H1 (cell line): ENCODE measurements around the gene KDR. TPM values are rescaled to one million over a fixed set of nuclear protein-coding genes. Genes with fewer than 3 reads are reported as not detected.
A peak's percentile ranks its signal among the peaks of the same experiment; 100 is the strongest.

ENCODE experiments used
- CTCF ChIA-PET: fragments of 300-600 bp; sonication (Branson Sonifier 250); formaldehyde crosslinking; loops from one replicate; lab custom pipeline; 2021; ENCODE audit not compliant: partially characterized antibody; lab: Charles Lee
- POLR2A ChIA-PET: fragments of 300-600 bp; sonication (Branson Sonifier 250); formaldehyde crosslinking; loops from one replicate; lab custom pipeline; 2021; ENCODE audit warnings: inconsistent platforms; ENCODE audit not compliant: partially characterized antibody; lab: Charles Lee
- DNase-seq, 2 experiments: peaks; one replicate each; pipeline versions ENCODE4 v3.0.0 to v3.0.0-alpha.2; 2010 to 2022; ENCODE audit warnings: low spot score in 2 of 2, low read depth in 1 of 2, mixed read lengths in 1 of 2
- FAIRE-seq: peaks from 2 replicates; lab custom pipeline; 2011; peaks lifted over from hg19 to GRCh38; lab: Jason Lieb, UNC
- H2AFZ ChIP-seq: 2 replicates; pipeline ENCODE4 v1.8.1; 2012; ENCODE audit warnings: low read length, inconsistent platforms
- H2AK5ac ChIP-seq: 2 replicates; pipeline ENCODE4 v1.6.1; 2013; ENCODE audit warnings: low read depth, low read length
- H2BK120ac ChIP-seq: replicated peaks from 2 replicates; pipeline ENCODE3; 2013; ENCODE audit warnings: low read depth, low read length, inconsistent platforms
- H2BK12ac ChIP-seq: 2 replicates; pipeline ENCODE4 v1.6.1; 2013; ENCODE audit warnings: low read depth, low read length
- H2BK15ac ChIP-seq: 2 replicates; pipeline ENCODE4 v1.6.1; 2013; ENCODE audit warnings: low read length
- H2BK20ac ChIP-seq: 2 replicates; pipeline ENCODE4 v1.6.1; 2013; ENCODE audit warnings: low read length
- H2BK5ac ChIP-seq: 2 replicates; pipeline ENCODE4 v1.6.1; 2013; ENCODE audit warnings: low read depth, low read length
- H3K14ac ChIP-seq: 2 replicates; pipeline ENCODE4 v1.6.1; 2013; ENCODE audit warnings: inconsistent platforms; ENCODE audit not compliant: insufficient read length
- H3K18ac ChIP-seq: 2 replicates; pipeline ENCODE4 v1.6.1; 2013; ENCODE audit warnings: low read length; ENCODE audit errors: extremely low read depth
- H3K23ac ChIP-seq: 2 replicates; pipeline ENCODE4 v1.6.1; 2013; ENCODE audit warnings: inconsistent platforms; ENCODE audit not compliant: insufficient read length
- H3K23me2 ChIP-seq: 2 replicates; pipeline ENCODE4 v1.6.1; 2013; ENCODE audit warnings: low read depth, low read length
- H3K27ac ChIP-seq: 2 replicates; pipeline ENCODE4 v1.6.1; 2011; ENCODE audit warnings: low read depth, low read length, inconsistent platforms
- H3K27me3 ChIP-seq, 4 experiments: replicated peaks in 1 of 4; 1 replicate in 1 of 4; 2 replicates in 3 of 4; pipeline versions ENCODE4 v1.6.1 to v1.8.1; 2011 to 2013; ENCODE audit warnings: low read length in 3 of 4, mild to moderate bottlenecking in 3 of 4, inconsistent platforms in 2 of 4, mixed read lengths in 2 of 4, moderate library complexity in 1 of 4; ENCODE audit not compliant: control insufficient read depth in 3 of 4, insufficient read depth in 3 of 4; ENCODE audit errors: extremely low read depth in 1 of 4
- H3K36me3 ChIP-seq, 4 experiments: 2 replicates each; pipeline versions ENCODE4 v1.6.1 to v1.8.1; 2011 to 2013; ENCODE audit warnings: mild to moderate bottlenecking in 4 of 4, low read length in 3 of 4, moderate library complexity in 2 of 4, control low read depth in 1 of 4, inconsistent platforms in 1 of 4; ENCODE audit not compliant: insufficient read depth in 4 of 4, control insufficient read depth in 2 of 4
- H3K4ac ChIP-seq: replicated peaks from 2 replicates; pipeline ENCODE3; 2013; ENCODE audit warnings: low read length, low read depth, mixed read lengths, inconsistent platforms; ENCODE audit not compliant: insufficient read length
- H3K4me1 ChIP-seq, 4 experiments: replicated peaks in 1 of 4; 1 replicate in 1 of 4; 2 replicates in 3 of 4; pipeline versions ENCODE4 v1.6.1 to v1.8.1; 2011 to 2013; ENCODE audit warnings: low read length in 3 of 4, inconsistent platforms in 2 of 4, mixed read lengths in 1 of 4; ENCODE audit not compliant: insufficient read depth in 4 of 4, control insufficient read depth in 3 of 4
- H3K4me2 ChIP-seq, 2 experiments: 2 replicates each; pipeline versions ENCODE4 v1.6.1 to v1.8.1; 2011 to 2013; ENCODE audit warnings: low read depth in 2 of 2, low read length in 2 of 2, control low read depth in 1 of 2, inconsistent platforms in 1 of 2, mild to moderate bottlenecking in 1 of 2; ENCODE audit not compliant: insufficient read depth in 1 of 2
- H3K4me3 ChIP-seq, 4 experiments: fragments of 200-600, 300-600 bp in 1 of 4; sonication (generic), shearing (Covaris generic), sonication (Bioruptor Twin) in 1 of 4; 2 replicates each; pipeline versions ENCODE4 v1.5.1 to v1.8.1; 2011 to 2016; ENCODE audit warnings: low read length in 4 of 4, low read depth in 3 of 4, control low read depth in 2 of 4, inconsistent platforms in 2 of 4, mild to moderate bottlenecking in 2 of 4, mixed read lengths in 1 of 4, moderate library complexity in 1 of 4; ENCODE audit not compliant: insufficient read depth in 2 of 4; ENCODE audit errors: extremely low read depth in 1 of 4
- H3K56ac ChIP-seq: replicated peaks from 2 replicates; pipeline ENCODE3; 2013; ENCODE audit warnings: low read depth, mild to moderate bottlenecking, mixed read lengths, low read length, inconsistent platforms; ENCODE audit not compliant: insufficient read length
- H3K79me1 ChIP-seq: 2 replicates; pipeline ENCODE4 v1.6.1; 2013; ENCODE audit warnings: low read depth, low read length, control low read depth
- H3K79me2 ChIP-seq, 2 experiments: 2 replicates each; pipeline versions ENCODE4 v1.6.1 to v1.8.1; 2012 to 2013; ENCODE audit warnings: low read length in 2 of 2, mild to moderate bottlenecking in 2 of 2, inconsistent platforms in 1 of 2; ENCODE audit not compliant: insufficient read depth in 2 of 2, control insufficient read depth in 1 of 2
- H3K9ac ChIP-seq, 4 experiments: replicated peaks in 1 of 4; 1 replicate in 1 of 4; 2 replicates in 3 of 4; pipeline versions ENCODE4 v1.6.1 to v1.8.1; 2011 to 2013; ENCODE audit warnings: low read depth in 3 of 4, low read length in 3 of 4, control low read depth in 2 of 4, mild to moderate bottlenecking in 2 of 4, moderate library complexity in 2 of 4, inconsistent platforms in 1 of 4; ENCODE audit errors: extremely low read depth in 1 of 4
- H3K9me3 ChIP-seq, 2 experiments: 2 replicates each; pipeline versions ENCODE4 v1.6.1 to v1.8.1; 2012 to 2013; ENCODE audit warnings: mild to moderate bottlenecking in 2 of 2, moderate library complexity in 2 of 2, control low read depth in 1 of 2, inconsistent platforms in 1 of 2, low read depth in 1 of 2, low read length in 1 of 2, mixed read lengths in 1 of 2; ENCODE audit not compliant: insufficient read depth in 2 of 2
- H4K20me1 ChIP-seq, 2 experiments: replicated peaks in 1 of 2; 2 replicates each; pipeline versions ENCODE3 to v1.8.1; 2011 to 2013; ENCODE audit warnings: inconsistent platforms in 2 of 2, low read length in 2 of 2, mild to moderate bottlenecking in 1 of 2; ENCODE audit not compliant: insufficient read depth in 2 of 2, control insufficient read depth in 1 of 2
- H4K5ac ChIP-seq: 2 replicates; pipeline ENCODE4 v1.6.1; 2013; ENCODE audit warnings: low read length, low read depth, mixed read lengths, inconsistent platforms; ENCODE audit not compliant: insufficient read length
- H4K8ac ChIP-seq: 2 replicates; pipeline ENCODE4 v1.8.0; 2013; ENCODE audit warnings: mild to moderate bottlenecking, moderate library complexity, low read length, inconsistent platforms; ENCODE audit not compliant: insufficient read depth; ENCODE audit errors: extremely low read depth
- H4K91ac ChIP-seq: replicated peaks from 2 replicates; pipeline ENCODE3; 2013; ENCODE audit warnings: low read length, mixed read lengths, inconsistent platforms; ENCODE audit not compliant: insufficient read length
- BACH1 ChIP-seq: IDR thresholded peaks from 2 replicates; pipeline ENCODE4 v1.6.1; 2012; ENCODE audit warnings: low read length, improper control_type of control experiment
- CBX8 ChIP-seq: fragments of 300-800, 300-1000 bp; sonication (generic); IDR thresholded peaks from 2 replicates; pipeline ENCODE4 v1.7.1; 2016; ENCODE audit warnings: low read depth, low read length, borderline replicate concordance
- CEBPB ChIP-seq: IDR thresholded peaks from 2 replicates; pipeline ENCODE4 v1.6.1; 2012; ENCODE audit warnings: low read depth, low read length
- CHD1 ChIP-seq: IDR thresholded peaks from 2 replicates; pipeline ENCODE4 v1.6.1; 2012; ENCODE audit warnings: low read depth, low read length, improper control_type of control experiment
- CREB1 ChIP-seq: IDR thresholded peaks from 2 replicates; pipeline ENCODE4 v1.6.1; 2012; ENCODE audit warnings: inconsistent platforms
- EP300 ChIP-seq, 2 experiments: IDR thresholded peaks; 1 replicate in 1 of 2; 2 replicates in 1 of 2; pipeline ENCODE4 v1.6.1; 2011 to 2012; ENCODE audit warnings: low read depth in 2 of 2, low read length in 2 of 2, mild to moderate bottlenecking in 2 of 2, borderline replicate concordance in 1 of 2, inconsistent platforms in 1 of 2, moderate library complexity in 1 of 2
- HDAC2 ChIP-seq, 2 experiments: fragments of 300-600 bp in 1 of 2; sonication (generic) in 1 of 2; IDR thresholded peaks; 2 replicates each; pipeline ENCODE4 v1.6.1; 2011 to 2012; ENCODE audit warnings: low read depth in 2 of 2, low read length in 2 of 2, mild to moderate bottlenecking in 2 of 2, moderate library complexity in 2 of 2, borderline replicate concordance in 1 of 2, inconsistent platforms in 1 of 2
- JUND ChIP-seq: IDR thresholded peaks from 2 replicates; pipeline ENCODE4 v1.6.1; 2011; ENCODE audit warnings: mild to moderate bottlenecking, improper control_type of control experiment, low read length
- NANOG ChIP-seq: IDR thresholded peaks from 2 replicates; pipeline ENCODE4 v1.6.1; 2011; ENCODE audit warnings: low read length, low read depth, mild to moderate bottlenecking, inconsistent platforms; ENCODE audit not compliant: insufficient read depth, poor library complexity, severe bottlenecking
- SP2 ChIP-seq: IDR thresholded peaks from 2 replicates; pipeline ENCODE4 v1.6.1; 2012; ENCODE audit warnings: mild to moderate bottlenecking, low read length, inconsistent platforms
- SP4 ChIP-seq: IDR thresholded peaks from 2 replicates; pipeline ENCODE4 v1.6.1; 2012; ENCODE audit warnings: low read length, inconsistent platforms
- WGBS, 2 experiments: shearing (Covaris generic) in 1 of 2; methylation state at CpG; one replicate each; pipeline versions ENCODE4 v1.1.6 to v1.1.7; 2013 to 2015; ENCODE audit warnings: low lambda C conversion rate in 2 of 2, mixed read lengths in 2 of 2, inconsistent platforms in 1 of 2, low coverage in 1 of 2, missing lambda C conversion rate in 1 of 2; ENCODE audit not compliant: insufficient replicate concordance in 2 of 2, insufficient coverage in 1 of 2, insufficient read length in 1 of 2; ENCODE audit errors: extremely low coverage in 1 of 2, missing lambda C conversion rate in 1 of 2; 5-methylcytosine and 5-hydroxymethylcytosine counted together
- polyA plus RNA-seq, 7 experiments: library from polyadenylated mRNA; depleted of rRNA in 3 of 7; stranded (reverse) in 5 of 7; unstranded in 2 of 7; fragments of >200 nt in 5 of 7; fragments of 200-250 nt in 2 of 7; gene quantifications; 1 replicate in 5 of 7; 2 replicates in 1 of 7; 4 replicates in 1 of 7; pipeline versions ENCODE4 v1.2.1 to v1.2.3, GENCODE V29; 2011 to 2013; ENCODE audit warnings: missing spikeins in 2 of 7, mixed read lengths in 2 of 7
- total RNA-seq: library from RNA; stranded (reverse); fragmentation: NEBNext Ultra II Directional; extraction: Animal tissue kit (Norgen Biotek cat#: 25700); gene quantifications from 2 replicates; pipeline ENCODE4 v1.2.1, GENCODE V29; 2021
- TF ChIP-seq, protein P1 (sequence below): IDR thresholded peaks from 2 replicates; pipeline ENCODE4 v1.6.1; 2011; ENCODE audit warnings: low read depth, mild to moderate bottlenecking, low read length; ENCODE audit not compliant: insufficient read depth
- TF ChIP-seq, protein P2 (sequence below): IDR thresholded peaks from 2 replicates; pipeline ENCODE4 v1.6.1; 2011; ENCODE audit warnings: low read length, improper control_type of control experiment

Gene KDR
- total and polyA plus RNA-seq, 2 of the 8 experiments (the other 6 are each of a cell fraction or from before 2014, with no cell fraction given), result 69.3 to 106 TPM

DNA sequence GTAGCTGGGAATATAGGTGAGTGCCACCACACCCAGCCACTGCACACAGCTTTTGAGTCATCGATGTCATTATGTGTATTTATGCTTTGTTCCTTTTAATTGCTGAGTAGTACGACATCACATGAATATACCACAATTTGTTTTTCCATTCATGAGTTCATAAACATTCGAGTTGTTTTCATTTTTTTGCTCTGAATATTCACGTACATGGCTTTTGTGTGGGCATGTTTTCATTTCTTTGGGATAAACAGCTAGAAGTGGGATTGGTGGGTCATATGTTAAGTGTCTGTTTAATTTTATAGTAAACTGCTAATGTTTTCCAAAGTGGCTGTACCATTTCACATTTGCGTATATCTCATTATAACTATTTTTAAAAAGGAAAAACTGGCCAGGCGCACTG lies 45.1 kb upstream of the KDR start:
- FAIRE-seq, result no peak
- no peak overlapping the region for H2BK12ac ChIP-seq
- WGBS, 2 experiments, result 80% methylated on average over 6 of the region's 6 CpGs; no CpG with 5 or more reads in 1 of the 2 experiments
- ChIA-PET POLR2A (no interaction called here), CTCF (interaction anchor here (0.8 to 4.4 kb wide), 7 partner anchors 10 to 240 kb away, joined by 3 to 31 read pairs (median 3); no protein-coding TSS in a partner anchor)
- H3K56ac ChIP-seq, result no peak overlapping the region
- H3K23ac ChIP-seq, result no peak overlapping the region
- no peak overlapping the region for H3K4ac ChIP-seq
- 0 out of 2 replicates have a peak overlapping the region, but pooled peaks have one; percentile 40 for H2BK20ac ChIP-seq
- no peaks in the 10 kb centered on the region for H3K27me3 ChIP-seq
- H3K14ac ChIP-seq, result no peak overlapping the region
- H2BK120ac ChIP-seq, result no peak overlapping the region
- no peaks in the 10 kb centered on the region for H3K79me2 ChIP-seq
- no peak overlapping the region for H3K9ac ChIP-seq
- no peak overlapping the region for H3K18ac ChIP-seq
- no peak overlapping the region for H2AFZ ChIP-seq
- no peaks in the 10 kb centered on the region for H4K20me1 ChIP-seq
- H2BK15ac ChIP-seq, result no peak overlapping the region
- H4K5ac ChIP-seq, result no peak overlapping the region
- H4K91ac ChIP-seq, result no peak overlapping the region
- no peak overlapping the region for H3K27ac ChIP-seq
- no peaks in the 10 kb centered on the region; a peak in 1 of 4 replicates for H3K9me3 ChIP-seq
- H3K36me3 ChIP-seq, result no peaks in the 10 kb centered on the region
- no peak for DNase-seq
- H3K79me1 ChIP-seq, result no peaks in the 10 kb centered on the region
- H3K23me2 ChIP-seq, result no peaks in the 10 kb centered on the region
- H4K8ac ChIP-seq, result no peak overlapping the region
- H3K4me2 ChIP-seq, result no peak overlapping the region
- peaks cover 0 to 4% (median 0%) of the 10 kb centered on the region in 4 experiments; a peak in 2 of 7 replicates for H3K4me1 ChIP-seq
- no peak overlapping the region for H2BK5ac ChIP-seq
- H3K4me3 ChIP-seq, result no peak overlapping the region
- no peak overlapping the region for H2AK5ac ChIP-seq
- TF ChIP-seq CREB1, result no peak
- no peak for TF ChIP-seq CHD1
- TF ChIP-seq, protein P1, sequence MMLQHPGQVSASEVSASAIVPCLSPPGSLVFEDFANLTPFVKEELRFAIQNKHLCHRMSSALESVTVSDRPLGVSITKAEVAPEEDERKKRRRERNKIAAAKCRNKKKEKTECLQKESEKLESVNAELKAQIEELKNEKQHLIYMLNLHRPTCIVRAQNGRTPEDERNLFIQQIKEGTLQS, result no peak
- TF ChIP-seq, protein P2, sequence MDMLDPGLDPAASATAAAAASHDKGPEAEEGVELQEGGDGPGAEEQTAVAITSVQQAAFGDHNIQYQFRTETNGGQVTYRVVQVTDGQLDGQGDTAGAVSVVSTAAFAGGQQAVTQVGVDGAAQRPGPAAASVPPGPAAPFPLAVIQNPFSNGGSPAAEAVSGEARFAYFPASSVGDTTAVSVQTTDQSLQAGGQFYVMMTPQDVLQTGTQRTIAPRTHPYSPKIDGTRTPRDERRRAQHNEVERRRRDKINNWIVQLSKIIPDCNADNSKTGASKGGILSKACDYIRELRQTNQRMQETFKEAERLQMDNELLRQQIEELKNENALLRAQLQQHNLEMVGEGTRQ, result no peak
- no peak for TF ChIP-seq CEBPB
- no peak for TF ChIP-seq BACH1
- no peak for TF ChIP-seq SP2
- no peak for TF ChIP-seq SP4
- TF ChIP-seq HDAC2 (IDR thresholded peaks at IDR 0.05; ENCODE audit: borderline replicate concordance in 1 of 2, low read depth in 2 of 2, low read length in 2 of 2), result no peak
- TF ChIP-seq JUND, result no peak
- TF ChIP-seq EP300 (IDR thresholded peaks at IDR 0.05; ENCODE audit: borderline replicate concordance in 1 of 2, low read depth in 2 of 2, low read length in 2 of 2), result no peak
- TF ChIP-seq CBX8, result no peak
- no peak for TF ChIP-seq NANOG
